Measurements from ENCODE around the gene ENGASE. TPM values are rescaled to one million over a fixed set of nuclear protein-coding genes. Genes with fewer than 3 reads are reported as not detected.

The ENGASE gene
- total RNA-seq, 2 donors from 2014 or later: 26.9 to 30.2 TPM

- Mint-ChIP-seq H3K9me3 (no peaks in the 10 kb centered on the region), H3K4me3 (no peak overlapping the region), H3K27ac (no peak overlapping the region), H3K36me3 (ENCODE audit: low read depth) (no peaks in the 10 kb centered on the region), H3K27me3 (peaks cover 9% of the 10 kb centered on the region), H3K4me1 (peaks cover 5% of the 10 kb centered on the region)
- ATAC-seq (replicated peaks): no peak
Observed at GRCh38 chr17:79130536-79131273, 56.1 kb downstream of the ENGASE start.

- H3K27me3 Mint-ChIP-seq: peaks cover 14% of the 10 kb centered on the region
Observed at GRCh38 chr17:79131274-79131635, 56.6 kb downstream of the ENGASE start.

GRCh38 chr17:79131701-79132100, 57.1 kb downstream of the ENGASE start:
- H3K36me3 Mint-ChIP-seq (ENCODE audit: low read depth): no peaks in the 10 kb centered on the region
- no peaks in the 10 kb centered on the region for H3K9me3 Mint-ChIP-seq
- ATAC-seq (replicated peaks): no peak
- H3K27me3 Mint-ChIP-seq: peaks cover 14% of the 10 kb centered on the region
- no peak overlapping the region for H3K4me3 Mint-ChIP-seq
- peaks cover 5% of the 10 kb centered on the region for H3K4me1 Mint-ChIP-seq
- no peak overlapping the region for H3K27ac Mint-ChIP-seq

More at GRCh38 chr17:79131274-79131635, 56.6 kb downstream of the ENGASE start:
- Mint-ChIP-seq H3K36me3 (ENCODE audit: low read depth) (no peaks in the 10 kb centered on the region), H3K4me3 (no peak overlapping the region), H3K4me1 (peaks cover 5% of the 10 kb centered on the region), H3K9me3 (no peaks in the 10 kb centered on the region), H3K27ac (no peak overlapping the region)
- no peak for ATAC-seq (replicated peaks)

GRCh38 chr17:79132271-79133064, 57.8 kb downstream of the ENGASE start:
- Mint-ChIP-seq H3K27ac (no peak overlapping the region), H3K27me3 (peaks cover 14% of the 10 kb centered on the region), H3K4me3 (no peak overlapping the region), H3K36me3 (ENCODE audit: low read depth) (no peaks in the 10 kb centered on the region), H3K9me3 (no peaks in the 10 kb centered on the region), H3K4me1 (peaks cover 5% of the 10 kb centered on the region)
- ATAC-seq (replicated peaks): no peak

- H3K4me3 Mint-ChIP-seq: no peak overlapping the region
- H3K4me1 Mint-ChIP-seq: peaks cover 5% of the 10 kb centered on the region
- peaks cover 17% of the 10 kb centered on the region for H3K27me3 Mint-ChIP-seq
- no peaks in the 10 kb centered on the region for H3K9me3 Mint-ChIP-seq
- no peak overlapping the region for H3K27ac Mint-ChIP-seq
- no peak for ATAC-seq (replicated peaks)
- H3K36me3 Mint-ChIP-seq (ENCODE audit: low read depth): no peaks in the 10 kb centered on the region
Observed at GRCh38 chr17:79133214-79133613, 58.6 kb downstream of the ENGASE start.

GRCh38 chr17:79133985-79134384, 59.4 kb downstream of the ENGASE start:
- H3K27me3 Mint-ChIP-seq: peaks cover 17% of the 10 kb centered on the region
- no peak overlapping the region for H3K4me3 Mint-ChIP-seq
- H3K36me3 Mint-ChIP-seq (ENCODE audit: low read depth): no peaks in the 10 kb centered on the region
- H3K27ac Mint-ChIP-seq: no peak overlapping the region
- no peaks in the 10 kb centered on the region for H3K9me3 Mint-ChIP-seq
- ATAC-seq (replicated peaks): no peak
- peaks cover 5% of the 10 kb centered on the region for H3K4me1 Mint-ChIP-seq

- peaks cover 17% of the 10 kb centered on the region for H3K27me3 Mint-ChIP-seq
- no peak for ATAC-seq (replicated peaks)
- H3K4me3 Mint-ChIP-seq: no peak overlapping the region
- no peaks in the 10 kb centered on the region for H3K36me3 Mint-ChIP-seq (ENCODE audit: low read depth)
- H3K9me3 Mint-ChIP-seq: no peaks in the 10 kb centered on the region
- no peak overlapping the region for H3K27ac Mint-ChIP-seq
- peaks cover 5% of the 10 kb centered on the region for H3K4me1 Mint-ChIP-seq
Observed at GRCh38 chr17:79135011-79135410, 60.4 kb downstream of the ENGASE start.

GRCh38 chr17:79135628-79136405, 61.2 kb downstream of the ENGASE start:
- ATAC-seq (replicated peaks): no peak
- H3K36me3 Mint-ChIP-seq (ENCODE audit: low read depth): no peaks in the 10 kb centered on the region
- no peak overlapping the region for H3K4me3 Mint-ChIP-seq
- no peaks in the 10 kb centered on the region for H3K9me3 Mint-ChIP-seq
- peaks cover 5% of the 10 kb centered on the region for H3K4me1 Mint-ChIP-seq
- peaks cover 17% of the 10 kb centered on the region for H3K27me3 Mint-ChIP-seq
- no peak overlapping the region for H3K27ac Mint-ChIP-seq

Other genes starting within 250 kb of the ENGASE start
- 100 to 1,000 TPM in 1 of 2 donors, 10 to 100 TPM in 1; 95.3 to 139 TPM for gene USP36, start 234.0 kb upstream of the ENGASE start, total RNA-seq
- gene CEP295NL, start 171.6 kb upstream of the ENGASE start, total RNA-seq: not detected
- gene TIMP2, start 149.4 kb upstream of the ENGASE start, total RNA-seq: under 1 TPM; 0.74 to 0.86 TPM
- 10 to 100 TPM; 44.8 to 48.2 TPM for gene LGALS3BP, start 94.9 kb upstream of the ENGASE start, total RNA-seq
- 10 to 100 TPM; 67.8 to 73.8 TPM for gene CANT1, start 65.1 kb upstream of the ENGASE start, total RNA-seq
- not detected for gene C1QTNF1, start 50.7 kb upstream of the ENGASE start, total RNA-seq

Measured in activated T-helper 17 cell treated with anti-CD3 and anti-CD28 coated beads, Interleukin-2, amount 50 U/mL, for 72 hours (primary cell).